Activated T-cell treated with anti-CD3 and anti-CD28 coated beads, Interleukin-2, amount 50 U/mL, for 1 hour (primary cell): ENCODE measurements around the gene SETBP1.

Experiments used
- DNase-seq: peaks from one replicate; pipeline ENCODE4 v3.0.0-alpha.2; 2020

SETBP1 gene

GRCh38 chr18:44733069-44733753 lies 52.5 kb downstream of the SETBP1 start:
- no peak for DNase-seq

GRCh38 chr18:44733754-44734465 lies 53.2 kb downstream of the SETBP1 start:
- no peak for DNase-seq

GRCh38 chr18:44735096-44735495 lies 54.4 kb downstream of the SETBP1 start:
- DNase-seq = no peak

- DNase-seq = no peak
Measured at GRCh38 chr18:44736664-44737380, 56.1 kb downstream of the SETBP1 start.

GRCh38 chr18:44737623-44738022 lies 56.9 kb downstream of the SETBP1 start:
- DNase-seq = no peak

- DNase-seq = no peak
Measured at GRCh38 chr18:44740000-44740399, 59.3 kb downstream of the SETBP1 start.

GRCh38 chr18:44741085-44741484 lies 60.4 kb downstream of the SETBP1 start:
- DNase-seq = no peak

GRCh38 chr18:44741511-44741910 lies 60.8 kb downstream of the SETBP1 start:
- no peak for DNase-seq

- DNase-seq = no peak
Measured at GRCh38 chr18:44742126-44742525, 61.4 kb downstream of the SETBP1 start.

GRCh38 chr18:44742718-44743311 lies 62.1 kb downstream of the SETBP1 start:
- no peak for DNase-seq

GRCh38 chr18:44743631-44744030 lies 62.9 kb downstream of the SETBP1 start:
- no peak for DNase-seq

- DNase-seq = no peak
Measured at GRCh38 chr18:44744161-44745121, 63.8 kb downstream of the SETBP1 start.

- no peak for DNase-seq
Measured at GRCh38 chr18:44747157-44747556, 66.5 kb downstream of the SETBP1 start.

- no peak for DNase-seq
Measured at GRCh38 chr18:44748582-44748981, 67.9 kb downstream of the SETBP1 start.

GRCh38 chr18:44750774-44751173 lies 70.1 kb downstream of the SETBP1 start:
- DNase-seq = no peak

- DNase-seq = no peak
Measured at GRCh38 chr18:44754567-44754966, 73.9 kb downstream of the SETBP1 start.

- DNase-seq = no peak
Measured at GRCh38 chr18:44758861-44759631, 78.4 kb downstream of the SETBP1 start.

- no peak for DNase-seq
Measured at GRCh38 chr18:44759925-44760342, 79.2 kb downstream of the SETBP1 start.

GRCh38 chr18:44761812-44762211 lies 81.1 kb downstream of the SETBP1 start:
- DNase-seq = no peak

- no peak for DNase-seq
Measured at GRCh38 chr18:44763327-44763726, 82.6 kb downstream of the SETBP1 start.

GRCh38 chr18:44764863-44765262 lies 84.2 kb downstream of the SETBP1 start:
- no peak for DNase-seq

GRCh38 chr18:44765456-44765855 lies 84.8 kb downstream of the SETBP1 start:
- no peak for DNase-seq
